GM23248 (cell line): ENCODE data around the gene KCNQ5.

Experiments
- EZH2 ChIP-seq: fragments of 200-600 bp; sonication (generic); IDR thresholded peaks from 2 replicates; pipeline ENCODE4 v1.6.1; 2018; ENCODE audit warnings: antibody characterized with exemption, mild to moderate bottlenecking; ENCODE audit not compliant: insufficient read depth, poor library complexity, severe bottlenecking
- EZH2phosphoT487 ChIP-seq: fragments of 200-600 bp; sonication (generic); IDR thresholded peaks from 2 replicates; pipeline ENCODE4 v1.6.1; 2018; ENCODE audit warnings: antibody characterized with exemption, moderate library complexity, mild to moderate bottlenecking, low read depth; ENCODE audit not compliant: insufficient read depth

- TF ChIP-seq EZH2phosphoT487 (no peak), EZH2 (no peak)
These were observed 21.4 kb downstream of the KCNQ5 start for GRCh38 chr6:72643214-72643613.
